ENCODE measurements around the gene CREB3L2.
"Not testable (repeated sequence)": the region's sequence is repeated elsewhere in the genome, so short reads cannot be mapped to it uniquely, and the experiment has no call there.

The CREB3L2 gene

GRCh38 chr7:137926206-137926605, 75.7 kb downstream of the CREB3L2 start:
- DNase-seq = not testable (repeated sequence)

GRCh38 chr7:137925754-137926153, 76.1 kb downstream of the CREB3L2 start:
- DNase-seq = no peak

- DNase-seq = no peak
Measured at GRCh38 chr7:137925091-137925490, 76.8 kb downstream of the CREB3L2 start.

- no peak for DNase-seq
Measured at GRCh38 chr7:137923380-137923779, 78.5 kb downstream of the CREB3L2 start.

GRCh38 chr7:137920637-137921399, 81.1 kb downstream of the CREB3L2 start:
- DNase-seq = no peak

- no peak for DNase-seq
Measured at GRCh38 chr7:137919987-137920386, 81.9 kb downstream of the CREB3L2 start.

- no peak for DNase-seq
Measured at GRCh38 chr7:137916980-137917645, 84.8 kb downstream of the CREB3L2 start.

- no peak for DNase-seq
Measured at GRCh38 chr7:137916564-137916963, 85.3 kb downstream of the CREB3L2 start.

- no peak for DNase-seq
Measured at GRCh38 chr7:137915266-137915665, 86.6 kb downstream of the CREB3L2 start.

GRCh38 chr7:137913985-137914384, 87.9 kb downstream of the CREB3L2 start:
- no peak for DNase-seq

- no peak for DNase-seq
Measured at GRCh38 chr7:137909042-137909441, 92.8 kb downstream of the CREB3L2 start.

- no peak for DNase-seq
Measured at GRCh38 chr7:137908106-137908505, 93.8 kb downstream of the CREB3L2 start.

- DNase-seq = not testable (repeated sequence)
Measured at GRCh38 chr7:137906636-137907035, 95.2 kb downstream of the CREB3L2 start.

GRCh38 chr7:137904833-137905232, 97.1 kb downstream of the CREB3L2 start:
- no peak for DNase-seq

- peak; percentile 8 for DNase-seq
Measured at GRCh38 chr7:137903382-137904169, 98.3 kb downstream of the CREB3L2 start.

- DNase-seq = no peak
Measured at GRCh38 chr7:137900137-137900536, 101.7 kb downstream of the CREB3L2 start.

GRCh38 chr7:137898839-137899721, 102.8 kb downstream of the CREB3L2 start:
- no peak for DNase-seq

- no peak for DNase-seq
Measured at GRCh38 chr7:137895301-137896221, 106.3 kb downstream of the CREB3L2 start.

GRCh38 chr7:137893143-137893742, 108.6 kb downstream of the CREB3L2 start:
- no peak for DNase-seq

- DNase-seq = no peak
Measured at GRCh38 chr7:137891016-137891655, 110.8 kb downstream of the CREB3L2 start.

All from GOT3 (cell line).